ENCODE measurements around the gene PRDM16. TPM values are rescaled to one million over a fixed set of nuclear protein-coding genes. Genes with fewer than 3 reads are reported as not detected.

Gene PRDM16
- total RNA-seq, 4 donors from 2014 or later, result 15.7 to 54.3 (median 27.6) TPM

DNA sequence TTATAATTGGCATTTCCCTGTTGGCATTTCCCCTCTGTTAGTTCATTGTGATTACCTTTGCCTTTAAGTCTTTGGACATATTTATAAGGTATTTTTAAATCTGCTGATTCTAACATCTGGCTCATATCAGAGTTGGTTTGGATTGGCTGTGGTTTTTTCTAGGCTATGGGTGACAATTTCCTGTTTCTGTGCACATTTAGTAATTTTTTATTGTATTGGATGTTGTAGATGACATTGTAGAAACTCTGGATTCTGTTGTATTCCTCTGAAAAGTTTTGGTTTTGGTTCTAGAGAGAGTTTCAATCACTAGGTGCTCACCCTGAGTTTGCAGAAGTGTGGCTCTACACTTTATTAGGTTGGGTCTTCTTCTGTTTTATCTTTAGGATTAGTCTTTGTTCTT lies 275.4 kb downstream of the PRDM16 start:
- Histone ChIP-seq H3K27ac (no peak overlapping the region), H3K36me3 (no peaks in the 10 kb centered on the region), H3K4me3 (replicated peaks in 1 of 3) (no peak overlapping the region), H3K27me3 (no peaks in the 10 kb centered on the region), H3K9me3 (no peaks in the 10 kb centered on the region), H3K4me1 (peaks cover 24 to 34% of the 10 kb centered on the region in 2 donors)
- TF ChIP-seq, protein P1, sequence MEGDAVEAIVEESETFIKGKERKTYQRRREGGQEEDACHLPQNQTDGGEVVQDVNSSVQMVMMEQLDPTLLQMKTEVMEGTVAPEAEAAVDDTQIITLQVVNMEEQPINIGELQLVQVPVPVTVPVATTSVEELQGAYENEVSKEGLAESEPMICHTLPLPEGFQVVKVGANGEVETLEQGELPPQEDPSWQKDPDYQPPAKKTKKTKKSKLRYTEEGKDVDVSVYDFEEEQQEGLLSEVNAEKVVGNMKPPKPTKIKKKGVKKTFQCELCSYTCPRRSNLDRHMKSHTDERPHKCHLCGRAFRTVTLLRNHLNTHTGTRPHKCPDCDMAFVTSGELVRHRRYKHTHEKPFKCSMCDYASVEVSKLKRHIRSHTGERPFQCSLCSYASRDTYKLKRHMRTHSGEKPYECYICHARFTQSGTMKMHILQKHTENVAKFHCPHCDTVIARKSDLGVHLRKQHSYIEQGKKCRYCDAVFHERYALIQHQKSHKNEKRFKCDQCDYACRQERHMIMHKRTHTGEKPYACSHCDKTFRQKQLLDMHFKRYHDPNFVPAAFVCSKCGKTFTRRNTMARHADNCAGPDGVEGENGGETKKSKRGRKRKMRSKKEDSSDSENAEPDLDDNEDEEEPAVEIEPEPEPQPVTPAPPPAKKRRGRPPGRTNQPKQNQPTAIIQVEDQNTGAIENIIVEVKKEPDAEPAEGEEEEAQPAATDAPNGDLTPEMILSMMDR (IDR thresholded peaks at IDR 0.05), result no peak
- no peak for TF ChIP-seq POLR2A (IDR thresholded peaks at IDR 0.05)
- DNase-seq, result no peak
- intact Hi-C loops (cut with DNase I), result no loop called here

DNA sequence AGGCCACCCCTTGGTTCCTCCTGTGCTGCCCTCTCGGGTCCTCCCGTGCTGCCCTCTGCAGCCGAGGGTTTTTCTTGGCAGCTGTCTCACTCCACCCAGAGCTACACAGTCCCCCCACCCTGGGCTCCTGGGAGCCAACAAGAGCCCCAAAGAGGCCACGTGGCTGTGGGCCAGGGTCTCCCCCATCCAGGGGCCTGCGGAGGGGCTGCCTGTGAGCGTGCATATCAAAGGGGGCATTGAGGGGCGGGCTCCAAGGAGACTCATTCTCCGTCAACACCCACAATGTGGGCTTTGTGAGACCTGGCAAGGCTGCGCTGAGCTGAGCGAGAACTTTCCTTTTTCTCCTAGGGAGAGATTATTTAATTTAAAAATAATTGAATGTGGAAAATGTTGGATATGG lies 276.8 kb downstream of the PRDM16 start:
- no peak overlapping the region for H3K4me3 ChIP-seq (replicated peaks in 1 of 3)
- no peak overlapping the region for H3K27ac ChIP-seq
- peaks cover 29 to 40% of the 10 kb centered on the region in 2 donors for H3K4me1 ChIP-seq
- TF ChIP-seq, protein P1 (IDR thresholded peaks at IDR 0.05), result no peak
- TF ChIP-seq POLR2A (IDR thresholded peaks at IDR 0.05), result no peak
- no peaks in the 10 kb centered on the region for H3K27me3 ChIP-seq
- no peaks in the 10 kb centered on the region for H3K36me3 ChIP-seq
- intact Hi-C loops (cut with DNase I), result no loop called here
- no peaks in the 10 kb centered on the region for H3K9me3 ChIP-seq
- no peak for DNase-seq
- whole genome bisulfite sequencing, 2 donors, result 66 to 67% methylated on average over 6 to 10 of the region's 10 CpGs

DNA sequence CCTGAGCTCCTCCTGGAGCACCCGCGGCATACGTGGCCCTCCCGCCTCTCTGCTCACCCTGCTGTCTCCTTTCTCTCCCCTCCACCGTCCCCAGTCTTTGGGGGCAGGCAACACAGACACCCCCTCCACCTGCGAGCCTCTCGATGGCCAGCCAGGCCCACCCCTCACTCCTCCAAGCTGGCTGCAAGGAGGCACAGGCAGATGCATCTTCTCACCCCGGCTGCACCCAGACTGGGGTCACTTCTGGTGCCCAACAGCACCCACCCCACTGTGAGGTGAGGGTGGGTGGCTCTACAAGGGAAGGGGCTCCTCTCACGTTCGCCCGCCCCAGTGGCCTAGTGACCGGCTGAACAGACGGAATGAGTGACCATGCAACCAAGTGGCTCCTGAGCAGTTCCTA lies 277.5 kb downstream of the PRDM16 start:
- no peak for DNase-seq
- Histone ChIP-seq H3K36me3 (no peaks in the 10 kb centered on the region), H3K4me3 (replicated peaks in 1 of 3) (no peak overlapping the region), H3K4me1 (peaks cover 36 to 47% of the 10 kb centered on the region in 2 donors), H3K27me3 (no peaks in the 10 kb centered on the region), H3K9me3 (no peaks in the 10 kb centered on the region), H3K27ac (no peak overlapping the region)
- 82 to 84% methylated on average over 13 of the region's 13 CpGs for WGBS, 2 donors
- intact Hi-C loops (cut with DNase I), result no loop called here
- TF ChIP-seq, protein P1 (IDR thresholded peaks at IDR 0.05), result no peak
- no peak for TF ChIP-seq POLR2A (IDR thresholded peaks at IDR 0.05)

DNA sequence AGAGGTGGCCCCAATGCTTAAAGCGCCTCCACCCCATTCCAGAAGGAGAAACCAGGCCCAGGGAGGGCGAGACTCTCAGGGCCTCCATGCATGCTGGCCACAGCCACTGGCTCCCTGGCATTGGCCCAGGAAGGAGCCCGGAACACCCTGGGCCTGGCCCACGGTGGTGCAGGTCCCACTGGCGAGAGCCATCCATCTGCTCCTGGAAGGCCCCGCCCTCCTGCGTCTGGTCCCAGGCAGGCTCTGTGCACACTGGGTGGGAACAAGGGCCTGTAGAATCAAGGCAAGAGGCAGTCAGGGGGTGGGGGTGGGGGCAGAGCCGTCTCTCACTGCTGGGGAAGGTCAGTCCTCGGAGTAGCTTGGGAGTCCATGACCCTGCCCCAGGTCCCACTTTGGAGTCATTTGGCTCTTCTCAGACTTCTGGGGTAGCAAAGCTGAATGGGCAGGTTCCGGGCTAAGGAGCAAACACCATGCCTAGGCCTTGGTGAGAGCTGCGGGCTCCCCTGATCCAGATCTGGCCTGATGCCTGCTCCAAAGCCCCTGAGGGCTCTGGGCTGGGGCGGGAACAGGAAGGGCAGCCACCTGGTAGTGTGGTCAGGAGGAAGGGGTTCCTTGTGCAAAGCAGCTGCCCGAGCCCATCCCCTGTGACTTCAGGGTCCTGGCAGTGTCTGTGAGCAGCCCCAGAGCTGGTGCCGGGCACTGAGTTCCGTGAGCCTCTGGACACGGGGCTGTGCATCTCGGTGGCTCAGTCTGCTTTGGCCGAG lies 278.4 kb downstream of the PRDM16 start:
- Histone ChIP-seq H3K36me3 (no peaks in the 10 kb centered on the region), H3K27ac (peak overlapping the region in 1 of 3 donors; percentile 10), H3K9me3 (no peaks in the 10 kb centered on the region), H3K4me1 (peaks cover 46 to 56% of the 10 kb centered on the region in 2 donors), H3K27me3 (no peaks in the 10 kb centered on the region), H3K4me3 (replicated peaks in 1 of 3) (no peak overlapping the region)
- DNase-seq, result no peak
- WGBS, 2 donors, result 64 to 65% methylated on average over 5 to 6 of the region's 18 CpGs
- intact Hi-C loops (cut with DNase I), result no loop called here
- TF ChIP-seq POLR2A (IDR thresholded peaks at IDR 0.05), result no peak
- TF ChIP-seq, protein P1 (IDR thresholded peaks at IDR 0.05), result no peak

DNA sequence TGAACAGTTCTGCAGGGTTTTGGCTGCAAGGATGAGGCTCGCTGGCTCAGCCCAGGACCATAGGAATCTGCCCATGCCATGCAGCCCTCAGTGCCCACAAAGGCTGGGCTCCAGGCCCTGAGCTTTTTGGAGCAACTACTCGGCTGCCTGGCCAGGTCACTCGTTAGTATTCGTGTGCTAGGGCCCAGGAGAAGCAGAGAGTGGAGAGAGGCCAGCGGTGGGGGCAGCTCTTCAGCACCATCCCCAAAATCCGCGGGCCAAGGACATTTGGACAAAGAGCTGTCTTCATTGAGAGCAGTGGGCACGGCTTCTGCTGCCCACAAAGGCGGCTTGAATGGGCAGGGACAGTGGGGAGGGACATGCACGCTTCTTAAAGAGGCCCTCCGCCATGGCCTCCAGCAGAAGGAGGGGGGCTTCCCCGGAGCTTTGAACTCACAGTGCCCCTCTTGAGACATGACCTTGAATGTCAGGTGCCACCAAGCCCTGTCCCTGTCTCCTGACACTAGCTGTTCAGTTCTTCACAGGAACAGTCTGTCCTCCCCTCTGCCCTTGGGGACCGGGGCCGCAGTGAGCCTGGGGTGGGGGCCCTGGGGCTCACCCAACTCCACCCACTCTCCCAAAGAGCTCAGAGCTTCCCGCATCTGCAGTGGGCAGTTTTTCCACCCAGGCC lies 279.3 kb downstream of the PRDM16 start:
- Histone ChIP-seq H3K4me3 (replicated peaks in 1 of 3) (no peak overlapping the region), H3K36me3 (no peaks in the 10 kb centered on the region), H3K9me3 (no peaks in the 10 kb centered on the region), H3K27ac (peak overlapping the region in 1 of 3 donors; percentile 10), H3K27me3 (no peaks in the 10 kb centered on the region), H3K4me1 (peaks cover 55 to 65% of the 10 kb centered on the region in 2 donors)
- peak; percentile 31 to 39 for DNase-seq
- intact Hi-C loops (cut with DNase I), result no loop called here
- TF ChIP-seq, protein P1 (IDR thresholded peaks at IDR 0.05), result no peak
- no peak for TF ChIP-seq POLR2A (IDR thresholded peaks at IDR 0.05)
- WGBS, 2 donors, result 37 to 54% methylated on average over 10 to 13 of the region's 15 CpGs

All from thyroid gland (tissue), 4 donors.